CD14-positive monocyte (primary cell): ENCODE measurements around the gene HMCN1. TPM values are rescaled to one million over a fixed set of nuclear protein-coding genes. Genes with fewer than 3 reads are reported as not detected.

Experiments used
- DNase-seq, 3 donors: peaks; one replicate each; pipeline ENCODE4 v3.0.0-alpha.2; 2011 to 2022
- H2AFZ ChIP-seq: 2 replicates; pipeline ENCODE4 v1.6.0; 2012; ENCODE audit warnings: mild to moderate bottlenecking, low read depth, low read length, inconsistent platforms; ENCODE audit not compliant: insufficient read depth, poor library complexity, severe bottlenecking
- H3K27ac ChIP-seq, 2 donors: 1 replicate in 1 of 2; 2 replicates in 1 of 2; pipeline ENCODE4 v1.5.1; 2012 to 2013; ENCODE audit warnings: low read length in 2 of 2, control low read depth in 1 of 2, inconsistent platforms in 1 of 2, low read depth in 1 of 2, mild to moderate bottlenecking in 1 of 2
- H3K27me3 ChIP-seq, 2 donors: one replicate each; pipeline versions ENCODE4 v1.6.0 to v1.6.1; 2011 to 2013; ENCODE audit warnings: low read length in 2 of 2; ENCODE audit not compliant: control insufficient read depth in 2 of 2, insufficient read depth in 2 of 2
- H3K36me3 ChIP-seq, 2 donors: replicated peaks in 1 of 2; 1 replicate in 1 of 2; 2 replicates in 1 of 2; pipeline versions ENCODE4 v1.5.1 to v1.6.1; 2012 to 2013; ENCODE audit warnings: low read length in 2 of 2, control low read depth in 1 of 2, inconsistent platforms in 1 of 2, mild to moderate bottlenecking in 1 of 2; ENCODE audit not compliant: insufficient read depth in 2 of 2, control insufficient read depth in 1 of 2
- H3K4me1 ChIP-seq, 2 donors: 1 replicate in 1 of 2; 2 replicates in 1 of 2; pipeline versions ENCODE4 v1.5.1 to v1.6.1; 2012 to 2013; ENCODE audit warnings: low read length in 2 of 2, control low read depth in 1 of 2, inconsistent platforms in 1 of 2, mild to moderate bottlenecking in 1 of 2, moderate library complexity in 1 of 2; ENCODE audit not compliant: insufficient read depth in 2 of 2, control insufficient read depth in 1 of 2
- H3K4me2 ChIP-seq: replicated peaks from 2 replicates; pipeline ENCODE3; 2012; ENCODE audit warnings: low read length, moderate library complexity, mild to moderate bottlenecking; ENCODE audit not compliant: poor library complexity, severe bottlenecking; ENCODE audit errors: extremely low read depth
- H3K4me3 ChIP-seq, 3 experiments: fragments of 200-600 bp in 1 of 3; sonication (generic) in 1 of 3; replicated peaks in 1 of 3; 1 replicate in 2 of 3; 2 replicates in 1 of 3; pipeline ENCODE4 v1.5.1; 2011 to 2013; ENCODE audit warnings: low read length in 3 of 3, mild to moderate bottlenecking in 3 of 3, control low read depth in 2 of 3, low read depth in 2 of 3, inconsistent platforms in 1 of 3, moderate library complexity in 1 of 3
- H3K79me2 ChIP-seq: 2 replicates; pipeline ENCODE4 v1.6.0; 2012; ENCODE audit warnings: mild to moderate bottlenecking, control low read depth, inconsistent platforms, low read length, moderate library complexity; ENCODE audit not compliant: insufficient read depth
- H3K9ac ChIP-seq: 2 replicates; pipeline ENCODE4 v1.6.0; 2017; ENCODE audit warnings: low read length, mild to moderate bottlenecking; ENCODE audit not compliant: insufficient read depth, poor library complexity, severe bottlenecking
- H3K9me3 ChIP-seq, 2 donors: replicated peaks in 1 of 2; 1 replicate in 1 of 2; 2 replicates in 1 of 2; pipeline versions ENCODE4 v1.5.1 to v1.6.1; 2012 to 2013; ENCODE audit warnings: low read length in 2 of 2, control low read depth in 1 of 2; ENCODE audit not compliant: control insufficient read depth in 1 of 2, insufficient read depth in 1 of 2
- H4K20me1 ChIP-seq: 2 replicates; pipeline ENCODE4 v1.6.0; 2012; ENCODE audit warnings: mild to moderate bottlenecking, low read length, control low read depth, moderate library complexity; ENCODE audit not compliant: insufficient read depth
- H3K27ac Mint-ChIP-seq, 7 donors: one replicate each; pipeline ENCODE4 v1.8.0; 2020; ENCODE audit warnings: mild to moderate bottlenecking in 7 of 7, mixed read lengths in 7 of 7, moderate library complexity in 6 of 7, inconsistent platforms in 2 of 7
- H3K27me3 Mint-ChIP-seq, 3 donors: one replicate each; pipeline ENCODE4 v1.8.0; 2021 to 2022; ENCODE audit warnings: low read depth in 3 of 3, mild to moderate bottlenecking in 3 of 3, mixed read lengths in 3 of 3, moderate library complexity in 3 of 3, inconsistent platforms in 1 of 3
- H3K36me3 Mint-ChIP-seq, 2 donors: one replicate each; pipeline ENCODE4 v1.8.0; 2020; ENCODE audit warnings: mixed read lengths in 2 of 2, inconsistent platforms in 1 of 2, mild to moderate bottlenecking in 1 of 2
- H3K4me1 Mint-ChIP-seq: one replicate; pipeline ENCODE4 v1.8.0; 2020; ENCODE audit warnings: mild to moderate bottlenecking, mixed read lengths
- H3K4me3 Mint-ChIP-seq, 2 donors: one replicate each; pipeline ENCODE4 v1.8.0; 2020; ENCODE audit warnings: mild to moderate bottlenecking in 2 of 2, mixed read lengths in 2 of 2, moderate library complexity in 1 of 2
- H3K9me3 Mint-ChIP-seq, 7 donors: one replicate each; pipeline ENCODE4 v1.8.0; 2020 to 2022; ENCODE audit warnings: mixed read lengths in 7 of 7, mild to moderate bottlenecking in 6 of 7, moderate library complexity in 6 of 7, inconsistent platforms in 2 of 7
- CTCF ChIP-seq: fragments of 200-600 bp; IDR thresholded peaks from one replicate; pipeline ENCODE4 v1.8.0; 2022; ENCODE audit warnings: antibody characterized with exemption, mild to moderate bottlenecking
- WGBS: methylation state at CpG from one replicate; pipeline ENCODE4 v1.1.5; 2013; ENCODE audit warnings: missing lambda C conversion rate; ENCODE audit not compliant: insufficient coverage; 5-methylcytosine and 5-hydroxymethylcytosine counted together
- intact Hi-C, 2 donors: fragments of 100-400 bp; cut with micrococcal nuclease; formaldehyde crosslinking; loops; one replicate each; pipeline versions ENCODE4 v1.15.0 to v1.15.1; 2023
- polyA plus RNA-seq, 3 donors: library from polyadenylated mRNA; depleted of rRNA in 1 of 3; unstranded in 2 of 3; stranded (reverse) in 1 of 3; fragments of 300-500 nt in 2 of 3; fragments of >200 nt in 1 of 3; fragmentation: Illumina TruSeq in 2 of 3; gene quantifications; 1 replicate in 2 of 3; 2 replicates in 1 of 3; pipeline ENCODE4 v1.2.3, GENCODE V29; 2012 to 2021

Gene HMCN1
- polyA plus RNA-seq, 3 donors, result not detected

DNA sequence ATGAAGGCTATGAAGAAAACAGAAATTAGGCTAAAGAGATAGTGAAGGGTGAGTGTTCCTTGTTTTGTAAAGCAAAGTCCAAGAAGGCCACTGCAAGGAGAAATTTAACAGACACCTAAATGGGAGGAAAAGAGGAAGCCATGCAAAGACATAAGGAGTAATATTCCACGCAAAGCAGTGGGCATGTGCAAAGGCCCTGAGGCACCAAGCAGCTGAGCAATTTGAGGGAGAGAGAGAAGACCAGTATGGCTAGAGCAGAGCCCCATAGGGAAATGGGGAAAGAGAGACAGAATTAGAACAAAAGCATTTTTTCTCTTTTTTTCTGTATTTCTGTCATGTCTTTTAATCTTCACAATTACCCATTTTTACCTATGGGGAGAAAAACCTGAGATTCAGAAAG, 486.7 kb downstream of the HMCN1 start:
- H3K27ac Mint-ChIP-seq, result no peak overlapping the region
- no peak overlapping the region for H3K4me2 ChIP-seq
- no peak for DNase-seq
- no peak overlapping the region for H3K27ac ChIP-seq
- H3K36me3 ChIP-seq, result no peaks in the 10 kb centered on the region
- peaks cover 8% of the 10 kb centered on the region for H3K4me1 Mint-ChIP-seq
- no peaks in the 10 kb centered on the region for H3K36me3 Mint-ChIP-seq
- H3K4me3 ChIP-seq, result no peak overlapping the region
- no peak overlapping the region for H3K9ac ChIP-seq
- H2AFZ ChIP-seq, result no peak overlapping the region
- no peaks in the 10 kb centered on the region for H3K27me3 ChIP-seq
- TF ChIP-seq CTCF, result no peak
- no peak overlapping the region for H3K4me3 Mint-ChIP-seq
- peaks cover 0 to 5% (median 0%) of the 10 kb centered on the region in 7 donors for H3K9me3 Mint-ChIP-seq
- no peaks in the 10 kb centered on the region for H3K27me3 Mint-ChIP-seq
- intact Hi-C loops, result no loop called here
- H3K4me1 ChIP-seq, result no peaks in the 10 kb centered on the region
- no peaks in the 10 kb centered on the region for H3K79me2 ChIP-seq
- H4K20me1 ChIP-seq, result no peaks in the 10 kb centered on the region
- 100% methylated on average over 1 of the region's 1 CpG for WGBS
- H3K9me3 ChIP-seq, result no peaks in the 10 kb centered on the region

GRCh38 chr1:186225096-186225495, 490.9 kb downstream of the HMCN1 start:
- Mint-ChIP-seq H3K36me3 (no peaks in the 10 kb centered on the region), H3K27me3 (peaks cover 0 to 2% (median 0%) of the 10 kb centered on the region in 3 donors), H3K4me3 (no peak overlapping the region), H3K27ac (no peak overlapping the region), H3K4me1 (peaks cover 6% of the 10 kb centered on the region), H3K9me3 (peaks cover 0 to 9% (median 0%) of the 10 kb centered on the region in 7 donors)
- H3K36me3 ChIP-seq, result no peaks in the 10 kb centered on the region
- no peaks in the 10 kb centered on the region for H3K27me3 ChIP-seq
- no peak for DNase-seq
- H2AFZ ChIP-seq, result no peak overlapping the region
- H3K9me3 ChIP-seq, result no peaks in the 10 kb centered on the region
- no peaks in the 10 kb centered on the region for H3K79me2 ChIP-seq
- TF ChIP-seq CTCF, result no peak
- H3K4me1 ChIP-seq, result no peaks in the 10 kb centered on the region
- no peak overlapping the region for H3K4me2 ChIP-seq
- no peaks in the 10 kb centered on the region for H4K20me1 ChIP-seq
- H3K9ac ChIP-seq, result no peak overlapping the region
- no CpG with 5 or more reads among the region's 1 CpG for WGBS
- intact Hi-C loops, result no loop called here
- no peak overlapping the region for H3K4me3 ChIP-seq
- no peak overlapping the region for H3K27ac ChIP-seq
